ENCODE measurements around the gene MICALL2.

The MICALL2 gene

GRCh38 chr7:1431634-1432380 is 27.5 kb downstream of the MICALL2 start:
- DNase-seq: no peak

GRCh38 chr7:1431226-1431625 is 28.0 kb downstream of the MICALL2 start:
- DNase-seq: no peak

GRCh38 chr7:1430056-1430845 is 29.0 kb downstream of the MICALL2 start:
- DNase-seq: no peak

- DNase-seq: no peak
Observed at GRCh38 chr7:1428941-1429501, 30.2 kb downstream of the MICALL2 start.

GRCh38 chr7:1427064-1427657 is 32.1 kb downstream of the MICALL2 start:
- DNase-seq: no peak

GRCh38 chr7:1426474-1426873 is 32.8 kb downstream of the MICALL2 start:
- no peak for DNase-seq

- DNase-seq: no peak
Observed at GRCh38 chr7:1425292-1426136, 33.8 kb downstream of the MICALL2 start.

- DNase-seq: no peak
Observed at GRCh38 chr7:1424041-1424440, 35.2 kb downstream of the MICALL2 start.

- DNase-seq: no peak
Observed at GRCh38 chr7:1423264-1423811, 35.9 kb downstream of the MICALL2 start.

- DNase-seq: no peak
Observed at GRCh38 chr7:1422512-1423263, 36.6 kb downstream of the MICALL2 start.

GRCh38 chr7:1421946-1422345 is 37.3 kb downstream of the MICALL2 start:
- DNase-seq: no peak

GRCh38 chr7:1421020-1421790 is 38.1 kb downstream of the MICALL2 start:
- DNase-seq: no peak

- DNase-seq: no peak
Observed at GRCh38 chr7:1419688-1420087, 39.6 kb downstream of the MICALL2 start.

- DNase-seq: no peak
Observed at GRCh38 chr7:1419310-1419634, 40.0 kb downstream of the MICALL2 start.

- DNase-seq: peak; percentile 83
Observed at GRCh38 chr7:1418505-1419309, 40.6 kb downstream of the MICALL2 start.

GRCh38 chr7:1415389-1415990 is 43.8 kb downstream of the MICALL2 start:
- no peak for DNase-seq

GRCh38 chr7:1413936-1414639 is 45.2 kb downstream of the MICALL2 start:
- DNase-seq: no peak

- peak; percentile 71 for DNase-seq
Observed at GRCh38 chr7:1412322-1413261, 46.7 kb downstream of the MICALL2 start.
